ENCODE measurements around the gene MLH3. TPM values are rescaled to one million over a fixed set of nuclear protein-coding genes. Genes with fewer than 3 reads are reported as not detected.

The MLH3 gene
- total RNA-seq (2022; extraction: Qiagen RNA extraction; ENCODE audit: low read depth): 16.8 to 19.2 TPM (median 17.5 TPM) in 5 replicates

DNA sequence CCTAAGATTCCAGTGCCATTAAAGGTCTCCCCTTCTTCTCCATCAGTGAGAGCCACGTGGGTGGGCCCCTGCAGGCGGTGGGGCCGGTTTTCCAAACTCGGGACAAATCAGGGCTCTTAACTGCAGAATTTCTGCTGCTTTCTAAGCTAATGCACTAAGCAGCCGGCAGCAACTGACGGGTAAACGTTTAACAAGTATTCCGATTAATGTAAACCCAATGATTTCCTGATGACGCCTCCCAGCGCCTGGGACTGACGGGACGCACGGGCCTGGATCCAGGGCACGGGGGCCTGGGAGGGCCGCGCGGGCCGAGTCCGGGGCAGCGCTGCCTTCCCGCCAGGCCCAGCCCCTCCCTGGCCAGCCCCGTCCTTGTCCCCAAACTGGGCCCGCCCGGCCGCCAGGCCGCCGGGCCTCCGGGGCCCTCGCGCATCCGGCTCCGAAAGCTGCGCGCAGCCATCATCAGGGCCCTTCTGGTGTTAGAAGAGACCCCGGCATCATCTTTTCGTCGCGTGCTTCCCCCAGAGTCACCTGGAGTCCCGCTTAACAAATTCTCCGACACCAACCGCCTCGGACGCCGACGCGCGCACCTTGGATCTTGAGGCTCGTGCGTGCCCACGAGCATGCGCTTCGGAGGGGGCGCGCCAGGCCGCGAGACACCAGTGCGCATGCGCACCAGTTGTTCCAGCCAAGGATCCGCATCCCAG is at the start of gene MLH3:
TSS of gene MLH3 (minus strand) at position 616 of the 704 bp plus-strand sequence. CDS start 1,812 bp downstream, outside the sequence.

DNA sequence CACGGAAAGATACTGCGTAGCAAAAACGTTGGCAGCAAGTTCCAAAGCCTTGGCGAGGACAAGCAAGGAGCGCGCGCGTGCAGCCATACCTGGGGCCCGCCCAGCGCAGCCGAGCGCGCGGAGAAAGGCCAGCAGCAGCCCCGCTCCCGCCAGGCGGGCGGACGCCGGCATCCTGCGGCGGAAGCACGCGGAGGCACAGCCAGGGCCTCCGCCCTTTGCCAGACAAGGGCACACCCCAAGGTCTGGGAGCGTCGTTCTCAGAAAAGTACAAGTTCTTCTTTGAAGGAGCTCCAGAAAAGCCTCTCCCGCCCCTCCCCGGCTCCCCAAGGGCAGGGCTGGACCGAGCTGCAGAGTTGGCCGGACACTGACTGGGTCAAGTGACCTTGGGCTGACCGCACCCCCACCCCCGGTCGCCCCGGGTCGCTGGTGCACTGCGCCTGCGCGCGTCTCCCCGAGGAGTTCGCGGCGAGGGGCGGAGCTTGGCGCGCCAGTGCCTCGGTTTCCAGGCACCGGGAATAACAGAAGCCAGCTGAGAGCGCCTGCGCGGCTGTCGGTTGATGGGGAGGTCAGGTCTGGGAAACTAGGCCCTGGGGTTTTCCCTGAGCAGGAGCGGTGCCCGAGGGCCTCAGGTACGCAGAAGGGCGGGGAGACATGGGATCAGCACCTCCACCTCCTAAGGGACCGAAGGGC is 18.0 kb upstream of the MLH3 start, which contains the start of gene ZC2HC1C:
TSS of gene ZC2HC1C (plus strand) at position 521 of the 690 bp plus-strand sequence. CDS start 933 bp downstream, outside the sequence.

DNA sequence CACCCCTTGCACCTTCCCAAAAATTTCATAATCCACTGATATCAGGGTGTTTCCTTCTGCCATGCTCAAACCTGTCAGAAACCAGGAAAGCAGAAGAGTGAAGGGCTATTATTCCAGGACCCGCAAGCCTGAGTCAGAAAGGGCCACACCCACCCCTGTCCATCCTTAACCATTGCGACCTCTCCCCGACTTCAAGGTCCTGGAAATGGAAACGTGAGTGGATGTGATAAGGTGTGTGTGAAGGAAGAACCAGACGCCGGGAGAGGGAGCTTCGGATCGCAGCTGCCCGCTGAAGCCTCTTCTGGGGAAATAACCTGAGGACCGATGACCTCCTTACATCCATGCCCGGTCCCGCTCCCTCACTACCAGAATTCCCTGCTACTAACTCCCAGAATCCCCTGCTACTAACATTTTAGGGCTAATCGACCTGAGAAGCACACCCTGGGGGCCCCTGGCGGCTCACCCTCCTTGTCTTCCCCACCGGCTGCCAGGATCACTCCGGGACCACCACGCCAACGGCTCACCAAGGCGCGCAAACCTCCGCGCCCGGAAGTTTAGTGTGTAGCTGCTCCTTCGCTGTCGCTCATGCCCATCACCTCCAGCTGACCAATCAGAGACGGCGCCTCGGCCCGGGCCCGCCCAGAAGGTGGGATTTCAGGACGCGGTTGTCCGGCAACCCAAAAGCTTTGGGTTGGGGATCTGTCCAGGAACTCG is 12.4 kb upstream of the MLH3 start, which contains the start of gene ACYP1:
TSS of gene ACYP1 (minus strand) at position 534 of the 714 bp plus-strand sequence. CDS start at position 63, 471 bp downstream.

DNA sequence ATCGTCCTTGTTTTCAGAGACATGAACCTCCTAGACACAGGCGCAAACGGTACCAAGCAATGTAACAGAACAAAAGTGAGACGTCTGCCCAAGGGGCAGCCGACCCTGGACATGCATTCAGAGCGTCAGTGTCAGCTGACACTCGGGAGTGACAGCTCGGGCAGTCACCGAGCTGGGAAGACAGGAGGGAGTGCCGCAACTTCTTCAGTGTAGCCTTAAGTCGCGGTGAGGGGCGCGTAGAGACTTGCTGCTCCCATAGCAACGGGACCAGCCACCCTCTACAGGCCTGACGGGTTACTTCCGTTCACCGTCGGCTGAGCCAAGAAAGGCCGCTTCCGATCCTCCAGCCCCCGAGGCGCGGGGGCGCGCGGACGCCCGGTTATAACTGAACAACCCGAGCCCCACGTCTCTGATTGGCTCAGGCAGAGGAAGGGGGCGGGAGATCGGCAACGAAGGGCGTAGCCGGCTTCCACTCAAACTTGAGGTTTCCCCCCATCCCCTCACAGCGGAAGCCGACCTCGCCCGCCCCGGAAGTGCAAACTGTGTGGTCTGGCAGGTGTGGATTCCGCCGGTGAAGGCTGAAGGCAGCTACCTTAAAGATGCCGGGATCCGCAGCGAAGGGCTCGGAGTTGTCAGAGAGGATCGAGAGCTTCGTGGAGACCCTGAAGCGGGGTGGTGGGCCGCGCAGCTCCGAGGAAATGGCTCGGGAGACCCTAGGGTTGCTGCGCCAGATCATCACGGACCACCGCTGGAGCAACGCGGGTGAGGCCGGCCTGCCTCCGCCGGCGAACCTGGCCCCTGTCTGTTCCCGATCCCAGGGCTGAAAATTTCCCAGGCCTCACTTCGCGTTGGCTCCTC is 48.6 kb downstream of the MLH3 start, which contains the start of gene EIF2B2:
TSS of gene EIF2B2 (plus strand) at position 530 of the 858 bp plus-strand sequence. CDS start at position 600, 70 bp downstream.

Other genes starting within 250 kb of the MLH3 start
- not detected in 5 replicates for gene PROX2, start 175.3 kb downstream of the MLH3 start, total RNA-seq (2022; extraction: Qiagen RNA extraction; ENCODE audit: low read depth)
- gene DLST, start 169.6 kb downstream of the MLH3 start, total RNA-seq (2022; extraction: Qiagen RNA extraction; ENCODE audit: low read depth): 88.4 to 101 TPM (median 92.1 TPM) in 5 replicates
- gene RPS6KL1, start 128.2 kb downstream of the MLH3 start, total RNA-seq (2022; extraction: Qiagen RNA extraction; ENCODE audit: low read depth): 0.16 to 0.68 TPM (median 0.38 TPM) in 5 replicates
- 2.4 to 4.1 TPM (median 3.2 TPM) in 5 replicates for gene PGF, start 95.9 kb downstream of the MLH3 start, total RNA-seq (2022; extraction: Qiagen RNA extraction; ENCODE audit: low read depth)
- gene EIF2B2, start 48.5 kb downstream of the MLH3 start, total RNA-seq (2022; extraction: Qiagen RNA extraction; ENCODE audit: low read depth): 74.4 to 95.7 TPM (median 76.6 TPM) in 5 replicates
- 18.6 to 25.8 TPM (median 23.5 TPM) in 5 replicates for gene ACYP1, start 12.6 kb upstream of the MLH3 start, total RNA-seq (2022; extraction: Qiagen RNA extraction; ENCODE audit: low read depth)
- 3.0 to 4.3 TPM (median 3.3 TPM) in 5 replicates for gene ZC2HC1C, start 18.2 kb upstream of the MLH3 start, total RNA-seq (2022; extraction: Qiagen RNA extraction; ENCODE audit: low read depth)
- 23.4 to 37.1 TPM (median 30.2 TPM) in 5 replicates for gene NEK9, start 75.6 kb upstream of the MLH3 start, total RNA-seq (2022; extraction: Qiagen RNA extraction; ENCODE audit: low read depth)
- gene TMED10, start 125.1 kb upstream of the MLH3 start, total RNA-seq (2022; extraction: Qiagen RNA extraction; ENCODE audit: low read depth): 253 to 294 TPM (median 266 TPM) in 5 replicates
- gene FOS, start 227.4 kb upstream of the MLH3 start, total RNA-seq (2022; extraction: Qiagen RNA extraction; ENCODE audit: low read depth): 7.3 to 10.0 TPM (median 8.4 TPM) in 5 replicates

All from A549 treated with RU486 at 1 μM for 4 hours (cell line).